Measurements from ENCODE around the gene CETN1. TPM values are rescaled to one million over a fixed set of nuclear protein-coding genes. Genes with fewer than 3 reads are reported as not detected.

Gene CETN1
- total and polyA plus RNA-seq, 4 donors, result not detected

- Histone ChIP-seq H3K4me1 (ENCODE audit: control insufficient read depth in 5 of 5, insufficient read depth in 5 of 5, low read length in 5 of 5) (peaks cover 0 to 82% (median 7%) of the 10 kb centered on the region in 5 donors), H3K9me3 (ENCODE audit: control insufficient read depth in 4 of 4, insufficient read depth in 3 of 4, low read length in 3 of 4) (no peaks in the 10 kb centered on the region), H3K9ac (ENCODE audit: insufficient read depth in 1 of 2, low read length in 2 of 2) (no peak overlapping the region), H3K27ac (ENCODE audit: low read depth in 1 of 2, low read length in 1 of 2) (no peak overlapping the region), H3K4me3 (no peak overlapping the region), H3K27me3 (ENCODE audit: control insufficient read depth in 3 of 3, insufficient read depth in 3 of 3, low read length in 2 of 3) (no peaks in the 10 kb centered on the region), H3K36me3 (ENCODE audit: control insufficient read depth in 4 of 4, insufficient read depth in 4 of 4, low read length in 4 of 4) (no peaks in the 10 kb centered on the region)
- 91 to 97% methylated on average over 9 of the region's 9 CpGs for WGBS, 2 donors
- no peak for TF ChIP-seq CTCF (IDR thresholded peaks at IDR 0.05; ENCODE audit: control extremely low read depth, extremely low read depth)
- ATAC-seq (ENCODE audit: insufficient read depth, low FRiP score), result no peak
- DNase-seq, result no peak
Observed at GRCh38 chr18:576924-577323, 3.3 kb upstream of the CETN1 start.

- peak; percentile 85 to 98 (median 97) for DNase-seq
- H3K4me3 ChIP-seq, result no peak overlapping the region
- 77 to 84% methylated on average over 4 of the region's 4 CpGs for whole genome bisulfite sequencing, 2 donors
- no peaks in the 10 kb centered on the region for H3K36me3 ChIP-seq (ENCODE audit: control insufficient read depth in 4 of 4, insufficient read depth in 4 of 4, low read length in 4 of 4)
- peaks cover 0 to 80% (median 7%) of the 10 kb centered on the region in 5 donors for H3K4me1 ChIP-seq (ENCODE audit: control insufficient read depth in 5 of 5, insufficient read depth in 5 of 5, low read length in 5 of 5)
- ATAC-seq (ENCODE audit: insufficient read depth, low FRiP score), result no peak
- no peaks in the 10 kb centered on the region for H3K27me3 ChIP-seq (ENCODE audit: control insufficient read depth in 3 of 3, insufficient read depth in 3 of 3, low read length in 2 of 3)
- peak overlapping the region in 1 of 2 donors; percentile 35 for H3K9ac ChIP-seq (ENCODE audit: insufficient read depth in 1 of 2, low read length in 2 of 2)
- TF ChIP-seq CTCF (IDR thresholded peaks at IDR 0.05; ENCODE audit: control extremely low read depth, extremely low read depth), result no peak
- no peaks in the 10 kb centered on the region for H3K9me3 ChIP-seq (ENCODE audit: control insufficient read depth in 4 of 4, insufficient read depth in 3 of 4, low read length in 3 of 4)
- H3K27ac ChIP-seq (ENCODE audit: low read depth in 1 of 2, low read length in 1 of 2), result no peak overlapping the region
Observed at GRCh38 chr18:577643-578375, 2.4 kb upstream of the CETN1 start.

- no peak overlapping the region for H3K9ac ChIP-seq (ENCODE audit: insufficient read depth in 1 of 2, low read length in 2 of 2)
- peaks cover 0 to 66% (median 7%) of the 10 kb centered on the region in 5 donors for H3K4me1 ChIP-seq (ENCODE audit: control insufficient read depth in 5 of 5, insufficient read depth in 5 of 5, low read length in 5 of 5)
- H3K36me3 ChIP-seq (ENCODE audit: control insufficient read depth in 4 of 4, insufficient read depth in 4 of 4, low read length in 4 of 4), result no peaks in the 10 kb centered on the region
- TF ChIP-seq CTCF (IDR thresholded peaks at IDR 0.05; ENCODE audit: control extremely low read depth, extremely low read depth), result no peak
- H3K9me3 ChIP-seq (ENCODE audit: control insufficient read depth in 4 of 4, insufficient read depth in 3 of 4, low read length in 3 of 4), result peaks cover 0 to 4% (median 2%) of the 10 kb centered on the region in 4 donors
- no peak overlapping the region for H3K4me3 ChIP-seq
- no peak overlapping the region for H3K27ac ChIP-seq (ENCODE audit: low read depth in 1 of 2, low read length in 1 of 2)
- no peaks in the 10 kb centered on the region for H3K27me3 ChIP-seq (ENCODE audit: control insufficient read depth in 3 of 3, insufficient read depth in 3 of 3, low read length in 2 of 3)
- ATAC-seq (ENCODE audit: insufficient read depth, low FRiP score), result no peak
- peak in 1 of 3 donors; percentile 30 for DNase-seq
- 97 to 98% methylated on average over 1 of the region's 1 CpG for WGBS, 2 donors
Observed at GRCh38 chr18:579238-579637, 942 bp upstream of the CETN1 start.
